HEK293 (cell line): ENCODE data around the gene PANX3.

Experiments used
- CTCF ChIA-PET: fragments of 350-600 bp; formaldehyde crosslinking; extraction: SDS; loops from one replicate; lab custom pipeline; 2021; ENCODE audit warnings: antibody characterized with exemption; lab: Yijun Ruan, JAX
- POLR2A ChIA-PET: fragments of 300-600 bp; formaldehyde crosslinking; extraction: SDS; loops from one replicate; lab custom pipeline; 2020; ENCODE audit warnings: antibody characterized with exemption, inconsistent platforms; lab: Yijun Ruan, JAX
- H3K27ac ChIP-seq: fragments of 200-500 bp; sonication (Bioruptor generic); 2 replicates; pipeline ENCODE4 v1.5.1; 2014; ENCODE audit warnings: low read depth, low read length, control low read depth, inconsistent platforms; ENCODE audit errors: extremely low read depth
- H3K36me3 ChIP-seq, 2 experiments: fragments of 200-500 bp in 1 of 2; sonication (Bioruptor generic) in 1 of 2; 1 replicate in 1 of 2; 2 replicates in 1 of 2; pipeline ENCODE4 v1.5.1; 2014 to 2017; ENCODE audit warnings: inconsistent platforms in 2 of 2, low read length in 2 of 2; ENCODE audit not compliant: control insufficient read depth in 2 of 2, insufficient read depth in 1 of 2
- H3K4me1 ChIP-seq: fragments of 200-500 bp; sonication (Bioruptor generic); 2 replicates; pipeline ENCODE4 v1.5.1; 2014; ENCODE audit warnings: mild to moderate bottlenecking, low read length, inconsistent platforms; ENCODE audit not compliant: control insufficient read depth, insufficient read depth
- H3K4me3 ChIP-seq: 2 replicates; pipeline ENCODE4 v1.5.1; 2011; ENCODE audit warnings: low read depth, mild to moderate bottlenecking, control low read depth, low read length, moderate library complexity
- H3K9me3 ChIP-seq: fragments of 200-500 bp; sonication (Bioruptor generic); 2 replicates; pipeline ENCODE4 v1.5.1; 2014; ENCODE audit warnings: low read depth, low read length, inconsistent platforms; ENCODE audit not compliant: control insufficient read depth, insufficient read depth
- BCL11A ChIP-seq: fragments of 450-650 bp; formaldehyde crosslinking; IDR thresholded peaks from 2 replicates; pipeline ENCODE4 v1.5.1; 2016; ENCODE audit warnings: low read depth, missing biosample characterization, missing genetic modification characterization
- GLI2 ChIP-seq: fragments of 450-650 bp; formaldehyde crosslinking; IDR thresholded peaks from 2 replicates; pipeline ENCODE4; 2017; ENCODE audit warnings: missing biosample characterization, missing genetic modification characterization, low read depth, borderline replicate concordance
- KLF1 ChIP-seq: fragments of 450-650 bp; formaldehyde crosslinking; IDR thresholded peaks from 2 replicates; pipeline ENCODE4 v1.5.1; 2016; ENCODE audit warnings: missing biosample characterization, missing genetic modification characterization
- RBAK ChIP-seq: fragments of 450-650 bp; formaldehyde crosslinking; IDR thresholded peaks from 2 replicates; pipeline ENCODE4 v1.5.1; 2016; ENCODE audit warnings: missing biosample characterization, missing genetic modification characterization
- REPIN1 ChIP-seq: fragments of 450-650 bp; formaldehyde crosslinking; IDR thresholded peaks from 2 replicates; pipeline ENCODE4 v1.5.1; 2017; ENCODE audit warnings: missing biosample characterization, missing genetic modification characterization, low read depth
- TCF7L2 ChIP-seq: IDR thresholded peaks from 2 replicates; pipeline ENCODE4 v1.6.1; 2011; ENCODE audit warnings: low read depth, mild to moderate bottlenecking, inconsistent platforms, low read length, moderate library complexity, borderline replicate concordance
- ZBTB11 ChIP-seq: fragments of 450-650 bp; formaldehyde crosslinking; conservative IDR thresholded peaks from 2 replicates; pipeline ENCODE4 v1.5.1; 2016; ENCODE audit warnings: low read depth, missing biosample characterization, missing genetic modification characterization
- ZBTB21 ChIP-seq: fragments of 450-650 bp; formaldehyde crosslinking; IDR thresholded peaks from 2 replicates; pipeline ENCODE4 v1.5.1; 2017; ENCODE audit warnings: missing biosample characterization, missing genetic modification characterization
- ZBTB26 ChIP-seq: fragments of 450-650 bp; formaldehyde crosslinking; optimal IDR thresholded peaks from 2 replicates; pipeline ENCODE3; 2016; ENCODE audit warnings: missing biosample characterization, mild to moderate bottlenecking, missing genetic modification characterization
- ZBTB6 ChIP-seq: fragments of 450-650 bp; formaldehyde crosslinking; IDR thresholded peaks from 2 replicates; pipeline ENCODE4 v1.5.1; 2017; ENCODE audit warnings: missing biosample characterization, missing genetic modification characterization
- ZFP37 ChIP-seq: fragments of 450-650 bp; formaldehyde crosslinking; IDR thresholded peaks from 2 replicates; pipeline ENCODE4 v1.5.1; 2016; ENCODE audit warnings: missing biosample characterization, missing genetic modification characterization
- ZFP69B ChIP-seq: fragments of 450-650 bp; formaldehyde crosslinking; IDR thresholded peaks from 2 replicates; pipeline ENCODE4 v1.5.1; 2016; ENCODE audit warnings: missing biosample characterization, missing genetic modification characterization
- ZNF155 ChIP-seq: fragments of 450-650 bp; formaldehyde crosslinking; IDR thresholded peaks from 2 replicates; pipeline ENCODE4 v1.5.1; 2016; ENCODE audit warnings: missing biosample characterization, missing genetic modification characterization
- ZNF202 ChIP-seq: fragments of 450-650 bp; formaldehyde crosslinking; IDR thresholded peaks from 2 replicates; pipeline ENCODE4 v1.5.1; 2016; ENCODE audit warnings: missing biosample characterization, missing genetic modification characterization, borderline replicate concordance
- ZNF221 ChIP-seq: fragments of 450-650 bp; formaldehyde crosslinking; IDR thresholded peaks from 2 replicates; pipeline ENCODE4 v1.5.1; 2017; ENCODE audit warnings: missing biosample characterization, missing genetic modification characterization, borderline replicate concordance
- ZNF266 ChIP-seq: fragments of 450-650 bp; formaldehyde crosslinking; IDR thresholded peaks from 2 replicates; pipeline ENCODE4 v1.5.1; 2016; ENCODE audit warnings: missing biosample characterization, missing genetic modification characterization, low read depth
- ZNF311 ChIP-seq: fragments of 450-650 bp; formaldehyde crosslinking; IDR thresholded peaks from 2 replicates; pipeline ENCODE4 v1.5.1; 2017; ENCODE audit warnings: missing biosample characterization, missing genetic modification characterization, borderline replicate concordance
- ZNF324 ChIP-seq: fragments of 450-650 bp; formaldehyde crosslinking; IDR thresholded peaks from 2 replicates; pipeline ENCODE4 v1.5.1; 2016; ENCODE audit warnings: missing biosample characterization, missing genetic modification characterization
- ZNF350 ChIP-seq: fragments of 450-650 bp; formaldehyde crosslinking; IDR thresholded peaks from 2 replicates; pipeline ENCODE4 v1.5.0; 2017; ENCODE audit warnings: missing biosample characterization, mild to moderate bottlenecking, missing genetic modification characterization
- ZNF362 ChIP-seq: fragments of 450-650 bp; formaldehyde crosslinking; IDR thresholded peaks from 2 replicates; pipeline ENCODE4 v1.5.1; 2016; ENCODE audit warnings: missing biosample characterization, missing genetic modification characterization
- ZNF394 ChIP-seq: fragments of 450-650 bp; formaldehyde crosslinking; IDR thresholded peaks from 2 replicates; pipeline ENCODE4 v1.5.1; 2016; ENCODE audit warnings: missing biosample characterization, missing genetic modification characterization, mild to moderate bottlenecking, moderate library complexity, borderline replicate concordance
- ZNF488 ChIP-seq: fragments of 450-650 bp; formaldehyde crosslinking; IDR thresholded peaks from 2 replicates; pipeline ENCODE4 v1.5.1; 2016; ENCODE audit warnings: missing biosample characterization, missing genetic modification characterization
- ZNF510 ChIP-seq: fragments of 450-650 bp; formaldehyde crosslinking; IDR thresholded peaks from 2 replicates; pipeline ENCODE4 v1.5.1; 2018; ENCODE audit warnings: mild to moderate bottlenecking, missing genetic modification characterization, missing biosample characterization; ENCODE audit not compliant: insufficient replicate concordance
- ZNF626 ChIP-seq: fragments of 450-650 bp; sonication (Bioruptor Pico); formaldehyde crosslinking; IDR thresholded peaks from 2 replicates; pipeline ENCODE4 v1.5.1; 2018; ENCODE audit warnings: missing biosample characterization, missing genetic modification characterization, inconsistent platforms
- ZNF768 ChIP-seq: fragments of 450-650 bp; formaldehyde crosslinking; IDR thresholded peaks from 2 replicates; pipeline ENCODE4 v1.5.1; 2018; ENCODE audit warnings: missing biosample characterization, mild to moderate bottlenecking, missing genetic modification characterization
- ZSCAN5A ChIP-seq: fragments of 450-650 bp; formaldehyde crosslinking; IDR thresholded peaks from 2 replicates; pipeline ENCODE4 v1.5.1; 2016; ENCODE audit warnings: missing biosample characterization, missing genetic modification characterization

The PANX3 gene

GRCh38 chr11:124633355-124633754 lies 22.1 kb downstream of the PANX3 start (continued):
- TF ChIP-seq ZBTB21 (tag by site-specific recombination) (no peak), TCF7L2 (no peak), ZFP69B (no peak), GLI2 (tag by site-specific recombination) (no peak), ZNF266 (no peak), ZBTB11 (tag by site-specific recombination) (no peak), REPIN1 (tag by site-specific recombination) (no peak), RBAK (tag by site-specific recombination) (no peak), ZNF311 (no peak)

- Histone ChIP-seq H3K9me3 (no peaks in the 10 kb centered on the region), H3K4me1 (no peaks in the 10 kb centered on the region), H3K36me3 (peaks cover 6 to 86% of the 10 kb centered on the region in 2 experiments), H3K4me3 (no peak overlapping the region), H3K27ac (no peak overlapping the region)
- ChIA-PET CTCF (no interaction called here), POLR2A (interaction anchor here (1.0 kb wide), 1 partner anchor 13 kb away, joined by 3 read pairs; the partner anchor contains the start of gene TBRG1)
- TF ChIP-seq ZNF350 (tag by site-specific recombination) (no peak), ZNF202 (tag by site-specific recombination) (no peak), ZBTB26 (tag by site-specific recombination) (no peak), BCL11A (tag by site-specific recombination) (no peak), ZNF626 (tag by site-specific recombination) (no peak), ZNF324 (tag by site-specific recombination) (no peak), KLF1 (tag by site-specific recombination) (no peak)
Measured at GRCh38 chr11:124635932-124636331, 24.7 kb downstream of the PANX3 start.

GRCh38 chr11:124638500-124638899 lies 27.3 kb downstream of the PANX3 start:
- H3K4me3 ChIP-seq, result no peak overlapping the region
- TF ChIP-seq ZNF155 (tag by site-specific recombination), result no peak
- no peak for TF ChIP-seq ZNF510 (tag by site-specific recombination)
- no peak for TF ChIP-seq ZNF221
- TF ChIP-seq ZBTB6 (tag by site-specific recombination), result no peak
- TF ChIP-seq ZNF768 (tag by site-specific recombination), result no peak
- no peak for TF ChIP-seq ZNF488 (tag by site-specific recombination)
- no peak for TF ChIP-seq ZSCAN5A (tag by site-specific recombination)
- no peak for TF ChIP-seq ZNF362 (tag by site-specific recombination)
- no peak for TF ChIP-seq ZFP37 (tag by site-specific recombination)
- no peak for TF ChIP-seq ZNF394 (tag by site-specific recombination)
- TF ChIP-seq, all 188 proteins: peak for 0
- Histone ChIP-seq H3K9me3 (no peaks in the 10 kb centered on the region), H3K36me3 (peaks cover 6 to 61% of the 10 kb centered on the region in 2 experiments; a peak in 2 of 3 replicates), H3K4me1 (no peaks in the 10 kb centered on the region), H3K27ac (no peak overlapping the region)
- CTCF ChIA-PET, result interaction anchor here (0.6 to 1.4 kb wide), 5 partner anchors 124 to 236 kb away, joined by 3 to 5 read pairs (median 3); partner anchors contain the start of gene ESAM
- POLR2A ChIA-PET, result no interaction called here
